ENCODE measurements around the gene INSR. TPM values are rescaled to one million over a fixed set of nuclear protein-coding genes. Genes with fewer than 3 reads are reported as not detected.

The INSR gene
- total RNA-seq, 1 donor from 2014 or later, result 69.2 TPM

DNA sequence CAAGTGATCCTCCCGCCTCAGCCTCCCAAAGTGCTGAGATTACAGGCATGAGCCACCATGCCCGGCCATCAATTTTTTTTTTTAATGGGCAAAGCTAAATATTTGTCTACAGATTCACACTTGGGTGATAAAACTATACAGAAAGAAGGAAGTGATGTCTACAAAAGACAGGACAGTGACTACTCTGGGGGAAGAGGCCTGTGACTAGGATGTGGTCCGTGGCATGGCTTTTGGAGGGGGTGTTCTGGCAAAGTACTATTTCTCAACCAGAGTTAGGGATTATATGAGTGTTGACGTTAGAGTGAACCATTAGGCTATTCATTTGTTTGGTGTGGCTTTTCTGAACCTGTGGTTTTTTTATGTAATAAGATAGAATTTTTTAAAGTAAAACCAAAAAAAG lies 42.7 kb downstream of the INSR start:
- TF ChIP-seq, protein P1, sequence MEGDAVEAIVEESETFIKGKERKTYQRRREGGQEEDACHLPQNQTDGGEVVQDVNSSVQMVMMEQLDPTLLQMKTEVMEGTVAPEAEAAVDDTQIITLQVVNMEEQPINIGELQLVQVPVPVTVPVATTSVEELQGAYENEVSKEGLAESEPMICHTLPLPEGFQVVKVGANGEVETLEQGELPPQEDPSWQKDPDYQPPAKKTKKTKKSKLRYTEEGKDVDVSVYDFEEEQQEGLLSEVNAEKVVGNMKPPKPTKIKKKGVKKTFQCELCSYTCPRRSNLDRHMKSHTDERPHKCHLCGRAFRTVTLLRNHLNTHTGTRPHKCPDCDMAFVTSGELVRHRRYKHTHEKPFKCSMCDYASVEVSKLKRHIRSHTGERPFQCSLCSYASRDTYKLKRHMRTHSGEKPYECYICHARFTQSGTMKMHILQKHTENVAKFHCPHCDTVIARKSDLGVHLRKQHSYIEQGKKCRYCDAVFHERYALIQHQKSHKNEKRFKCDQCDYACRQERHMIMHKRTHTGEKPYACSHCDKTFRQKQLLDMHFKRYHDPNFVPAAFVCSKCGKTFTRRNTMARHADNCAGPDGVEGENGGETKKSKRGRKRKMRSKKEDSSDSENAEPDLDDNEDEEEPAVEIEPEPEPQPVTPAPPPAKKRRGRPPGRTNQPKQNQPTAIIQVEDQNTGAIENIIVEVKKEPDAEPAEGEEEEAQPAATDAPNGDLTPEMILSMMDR (IDR thresholded peaks at IDR 0.05; ENCODE audit: unreplicated experiment), result no peak

DNA sequence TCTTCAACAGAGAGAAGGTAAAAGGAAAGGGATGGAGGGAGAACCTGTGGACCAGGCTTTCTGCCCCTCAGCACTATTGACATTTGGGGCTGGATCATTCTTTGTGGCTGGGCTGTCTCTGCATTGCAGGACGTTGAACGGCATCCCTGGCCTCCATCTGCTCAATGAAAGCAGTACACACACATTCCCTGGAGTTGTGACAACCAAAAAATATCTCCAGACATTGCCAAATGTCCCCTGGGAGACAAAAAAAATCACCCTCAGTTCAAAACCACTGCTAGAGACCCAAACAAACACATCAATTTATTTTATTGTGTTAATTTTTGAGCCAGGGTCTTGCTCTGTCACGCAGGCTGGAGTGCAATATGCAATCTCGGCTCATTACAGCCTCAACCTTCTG lies 43.3 kb downstream of the INSR start:
- TF ChIP-seq, protein P1 (IDR thresholded peaks at IDR 0.05; ENCODE audit: unreplicated experiment), result no peak
- no peak for DNase-seq (ENCODE audit: low spot score, unreplicated experiment)
- H3K27ac Mint-ChIP-seq, result peak overlapping the region; percentile 78
- no peak overlapping the region for H3K4me3 Mint-ChIP-seq (ENCODE audit: low read depth)
- peaks cover 7% of the 10 kb centered on the region for H3K9me3 Mint-ChIP-seq (ENCODE audit: low read depth)
- H3K27me3 Mint-ChIP-seq, result no peaks in the 10 kb centered on the region
- H3K36me3 Mint-ChIP-seq (ENCODE audit: insufficient read depth), result peaks cover 9% of the 10 kb centered on the region
- H3K4me1 Mint-ChIP-seq (ENCODE audit: low read depth), result peaks cover 24% of the 10 kb centered on the region

More for the DNA sequence above, 42.7 kb downstream of the INSR start:
- H3K4me1 Mint-ChIP-seq (ENCODE audit: low read depth), result peaks cover 22% of the 10 kb centered on the region
- no peak overlapping the region for H3K4me3 Mint-ChIP-seq (ENCODE audit: low read depth)
- H3K27me3 Mint-ChIP-seq, result no peaks in the 10 kb centered on the region
- no peak for DNase-seq (ENCODE audit: low spot score, unreplicated experiment)
- peaks cover 3% of the 10 kb centered on the region for H3K9me3 Mint-ChIP-seq (ENCODE audit: low read depth)
- no peak overlapping the region for H3K27ac Mint-ChIP-seq
- peaks cover 5% of the 10 kb centered on the region for H3K36me3 Mint-ChIP-seq (ENCODE audit: insufficient read depth)

DNA sequence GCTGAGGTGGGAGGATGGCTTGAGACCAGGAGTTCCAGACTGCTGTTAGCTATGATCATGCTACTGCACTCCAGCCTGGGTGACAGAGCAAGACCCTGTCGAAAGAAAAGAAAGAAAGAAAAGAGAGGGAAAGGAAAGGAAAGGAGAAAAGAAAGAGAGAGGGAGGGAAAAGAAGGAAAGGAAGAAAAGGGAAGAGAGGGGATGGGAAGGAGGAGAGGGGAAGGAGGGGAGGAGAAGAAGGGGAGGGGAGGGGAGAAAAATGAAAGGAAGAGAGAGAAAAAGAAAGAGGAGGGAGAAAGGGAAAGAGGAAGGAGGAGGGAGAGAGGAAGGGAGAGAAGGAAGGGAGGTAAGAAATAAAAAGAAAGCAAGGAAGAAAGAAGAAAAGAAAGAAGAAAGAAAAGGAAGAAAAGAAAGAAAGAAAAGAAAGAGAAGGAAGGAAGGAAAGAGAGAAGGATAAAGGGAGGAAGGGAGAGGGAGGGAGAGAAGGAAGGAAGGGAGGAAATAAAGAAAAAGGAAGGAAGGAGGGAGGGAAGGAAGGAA lies 44.1 kb downstream of the INSR start:
- TF ChIP-seq, protein P1 (IDR thresholded peaks at IDR 0.05; ENCODE audit: unreplicated experiment), result no peak
- H3K9me3 Mint-ChIP-seq (ENCODE audit: low read depth), result peaks cover 7% of the 10 kb centered on the region
- no peaks in the 10 kb centered on the region for H3K27me3 Mint-ChIP-seq
- no peak for DNase-seq (ENCODE audit: low spot score, unreplicated experiment)
- H3K4me3 Mint-ChIP-seq (ENCODE audit: low read depth), result no peak overlapping the region
- H3K4me1 Mint-ChIP-seq (ENCODE audit: low read depth), result peaks cover 19% of the 10 kb centered on the region
- H3K27ac Mint-ChIP-seq, result no peak overlapping the region
- peaks cover 9% of the 10 kb centered on the region for H3K36me3 Mint-ChIP-seq (ENCODE audit: insufficient read depth)

DNA sequence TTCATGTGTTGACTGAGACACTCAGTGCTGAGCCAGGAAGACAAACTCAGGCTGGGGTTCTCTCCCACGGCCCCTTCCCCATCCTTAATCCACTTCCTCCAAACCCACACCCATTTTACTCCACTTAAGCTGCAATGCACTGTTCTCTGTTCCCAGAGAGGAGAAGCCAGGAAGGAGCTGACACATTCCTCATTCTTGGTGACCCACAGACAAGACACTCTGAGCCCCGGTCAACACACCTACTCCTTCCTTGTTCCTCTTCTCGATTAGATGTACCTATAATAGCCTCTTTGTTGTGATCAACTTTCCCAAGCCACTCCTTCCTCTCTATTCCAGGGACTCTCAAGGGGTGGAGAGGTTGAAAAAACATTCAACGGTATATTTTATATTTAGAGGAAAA lies 47.1 kb downstream of the INSR start:
- TF ChIP-seq, protein P1 (IDR thresholded peaks at IDR 0.05; ENCODE audit: unreplicated experiment), result no peak
- Mint-ChIP-seq H3K27ac (peak overlapping the region; percentile 35), H3K36me3 (ENCODE audit: insufficient read depth) (peaks cover 10% of the 10 kb centered on the region), H3K9me3 (ENCODE audit: low read depth) (peaks cover 7% of the 10 kb centered on the region), H3K4me3 (ENCODE audit: low read depth) (no peak overlapping the region), H3K4me1 (ENCODE audit: low read depth) (peaks cover 11% of the 10 kb centered on the region), H3K27me3 (no peaks in the 10 kb centered on the region)
- DNase-seq (ENCODE audit: low spot score, unreplicated experiment), result no peak

DNA sequence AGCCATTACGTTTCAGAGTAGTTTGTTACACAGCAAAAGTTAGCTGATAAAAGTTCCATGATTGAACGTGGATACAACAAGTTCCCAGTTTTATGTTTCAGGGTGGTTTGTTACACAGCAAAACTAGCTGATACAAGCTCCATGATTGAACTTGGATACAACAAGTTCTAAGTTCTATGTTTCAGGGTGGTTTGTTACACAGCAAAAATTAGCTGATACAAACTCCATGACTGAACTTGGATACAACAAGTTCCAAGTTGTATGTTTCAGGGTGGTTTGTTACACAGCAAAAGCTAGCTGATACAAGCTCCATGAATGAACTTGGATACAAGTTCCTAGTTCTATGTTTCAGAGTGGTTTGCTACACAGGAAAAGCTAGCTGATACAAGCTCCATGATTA lies 47.6 kb downstream of the INSR start:
- Mint-ChIP-seq H3K9me3 (ENCODE audit: low read depth) (peaks cover 7% of the 10 kb centered on the region), H3K27ac (no peak overlapping the region), H3K4me3 (ENCODE audit: low read depth) (no peak overlapping the region), H3K4me1 (ENCODE audit: low read depth) (peaks cover 11% of the 10 kb centered on the region), H3K36me3 (ENCODE audit: insufficient read depth) (peaks cover 10% of the 10 kb centered on the region), H3K27me3 (no peaks in the 10 kb centered on the region)
- DNase-seq (ENCODE audit: low spot score, unreplicated experiment), result no peak
- TF ChIP-seq, protein P1 (IDR thresholded peaks at IDR 0.05; ENCODE audit: unreplicated experiment), result no peak
